ENCODE measurements around the gene RAF1. TPM values are rescaled to one million over a fixed set of nuclear protein-coding genes. Genes with fewer than 3 reads are reported as not detected.

The RAF1 gene
- total and polyA plus RNA-seq, 2 of the 13 experiments (the other 11 are each of a cell fraction or from before 2014, with no cell fraction given) = 72.2 to 91.4 TPM

- TF ChIP-seq NCOR1 (IDR thresholded peaks at IDR 0.05; ENCODE audit: borderline replicate concordance, low read length) (no peak), THAP9 (CRISPR knock-in tag; IDR thresholded peaks at IDR 0.05; ENCODE audit: borderline replicate concordance) (peak; percentile 92; the same call in 1 of the 2 replicates), E2F2 (CRISPR knock-in tag; IDR thresholded peaks at IDR 0.05; ENCODE audit: borderline replicate concordance) (no peak), CAMTA2 (CRISPR knock-in tag; IDR thresholded peaks at IDR 0.05; ENCODE audit: borderline replicate concordance) (no peak), FIP1L1 (IDR thresholded peaks at IDR 0.05; ENCODE audit: borderline replicate concordance, insufficient read depth, low read depth, low read length) (peak; percentile 93; the same call in 1 of the 2 replicates), ZNF570 (CRISPR knock-in tag; IDR thresholded peaks at IDR 0.05; ENCODE audit: borderline replicate concordance) (no peak), SIN3B (IDR thresholded peaks at IDR 0.05; ENCODE audit: low read length) (no peak), ZNF549 (CRISPR knock-in tag; IDR thresholded peaks at IDR 0.05) (no peak), NFE2L1 (CRISPR knock-in tag; IDR thresholded peaks at IDR 0.05; ENCODE audit: borderline replicate concordance) (no peak), ZNF275 (CRISPR knock-in tag; IDR thresholded peaks at IDR 0.05; ENCODE audit: borderline replicate concordance) (peak; percentile 42; the same call in 1 of the 2 replicates), ZNF367 (CRISPR knock-in tag; IDR thresholded peaks at IDR 0.05; ENCODE audit: borderline replicate concordance) (no peak), ZNF3 (CRISPR knock-in tag; IDR thresholded peaks at IDR 0.05) (no peak; the same call in 1 of the 2 replicates), LRRFIP1 (CRISPR knock-in tag; conservative IDR thresholded peaks at IDR 0.05) (no peak), ZNF703 (CRISPR knock-in tag; IDR thresholded peaks at IDR 0.05; ENCODE audit: borderline replicate concordance) (0 out of 2 replicates have a peak, but pooled peaks have one; percentile 65), ZNF441 (CRISPR knock-in tag; IDR thresholded peaks at IDR 0.05; ENCODE audit: borderline replicate concordance) (peak; percentile 63; the same call in 1 of the 2 replicates), ZXDC (CRISPR knock-in tag; IDR thresholded peaks at IDR 0.05) (no peak), POLR2A (IDR thresholded peaks at IDR 0.05; ENCODE audit: insufficient read depth in 1 of 2, low read depth in 2 of 2, low read length in 2 of 2) (peak; percentile 93 to 94)
Measured at GRCh38 chr3:12663936-12664908, at the start of gene RAF1 (continued).
